SK-N-MC (cell line): ENCODE measurements around the gene ZNRF3.

Experiments used
- EZH2 ChIP-seq: fragments of 200-600 bp; sonication (generic); IDR thresholded peaks from one replicate; pipeline ENCODE4 v1.6.1; 2017; ENCODE audit warnings: antibody characterized with exemption
- FOXP2 ChIP-seq: optimal IDR thresholded peaks from 2 replicates; pipeline ENCODE3; 2011; ENCODE audit warnings: mild to moderate bottlenecking, moderate library complexity; ENCODE audit not compliant: insufficient read depth; ENCODE audit errors: extremely low read length, control extremely low read depth
- POLR2AphosphoS5 ChIP-seq: IDR thresholded peaks from 2 replicates; pipeline ENCODE4 v1.6.1; 2012; ENCODE audit warnings: mild to moderate bottlenecking, low read depth, low read length, borderline replicate concordance

DNA sequence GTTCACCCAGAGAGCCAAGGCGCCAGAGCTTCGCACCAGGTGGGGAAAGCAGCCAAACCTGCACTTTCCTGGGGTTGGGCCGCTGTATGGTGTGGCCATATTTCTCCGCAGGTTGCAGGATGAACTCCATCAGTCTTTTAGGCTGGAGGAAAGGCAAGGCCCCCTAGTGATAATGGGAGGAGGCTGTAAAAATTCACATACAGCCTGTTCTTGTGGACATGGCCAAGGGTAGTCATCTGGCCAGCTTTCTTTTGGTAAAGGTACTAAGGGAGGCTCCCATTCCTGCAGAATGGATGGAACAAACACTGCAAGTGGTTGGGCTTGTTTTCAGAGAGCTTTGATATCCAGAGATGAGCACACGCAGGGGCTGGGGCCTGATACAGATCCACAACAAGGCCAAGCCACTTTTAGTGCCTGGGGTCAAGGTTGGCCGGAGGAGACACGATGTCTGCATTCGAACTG lies 148.7 kb downstream of the ZNRF3 start:
- no peak for TF ChIP-seq POLR2AphosphoS5
- no peak for TF ChIP-seq EZH2
- no peak for TF ChIP-seq FOXP2
